OCI-M2 (cell line): ENCODE data around the gene TRIM64C.
"Not testable (repeated sequence)": the region's sequence is repeated elsewhere in the genome, so short reads cannot be mapped to it uniquely, and the experiment has no call there.

Source experiments
- DNase-seq: peaks from one replicate; lab custom pipeline; 2025; ENCODE audit not compliant: unreplicated experiment; lab: John Stamatoyannopoulos, UW

The TRIM64C gene

GRCh38 chr11:49059012-49059411 lies at the start of gene TRIM64C:
TRIM64C (minus strand) TSS chr11:49059112; CDS start chr11:49059112, 0 bp downstream.
- DNase-seq: not testable (repeated sequence)

- DNase-seq: not testable (repeated sequence)
Observed at GRCh38 chr11:49102356-49102755, 43.4 kb upstream of the TRIM64C start.

GRCh38 chr11:49069897-49070296 lies 11.0 kb upstream of the TRIM64C start:
- DNase-seq: not testable (repeated sequence)

- not testable (repeated sequence) for DNase-seq
Observed at GRCh38 chr11:49049821-49050220, 9.1 kb downstream of the TRIM64C start.

GRCh38 chr11:49048229-49048628 lies 10.7 kb downstream of the TRIM64C start:
- DNase-seq: not testable (repeated sequence)

GRCh38 chr11:49028523-49028922 lies 30.4 kb downstream of the TRIM64C start, which contains the start of gene TRIM49B:
TRIM49B (plus strand) TSS chr11:49028823; CDS start chr11:49031600, 2,777 bp downstream.
- DNase-seq: not testable (repeated sequence)
